Activated naive CD4-positive, alpha-beta T cell treated with anti-CD3 and anti-CD28 coated beads for 36 hours (primary cell): ENCODE results near the gene CHKB. TPM values are rescaled to one million over a fixed set of nuclear protein-coding genes. Genes with fewer than 3 reads are reported as not detected.

Source experiments
- CTCF ChIA-PET: fragments of 350-600 bp; sonication (Branson Sonifier 250); formaldehyde crosslinking; loops from one replicate; lab custom pipeline; 2021; ENCODE audit warnings: antibody characterized with exemption; lab: Charles Lee
- DNase-seq: peaks from one replicate; pipeline ENCODE4 v3.0.0-alpha.2; 2020
- H3K27ac Mint-ChIP-seq: one replicate; pipeline ENCODE4 v1.8.0; 2021; ENCODE audit warnings: mild to moderate bottlenecking, mixed read lengths
- H3K27me3 Mint-ChIP-seq: one replicate; pipeline ENCODE4 v1.8.0; 2021; ENCODE audit warnings: low read depth, mixed read lengths
- H3K36me3 Mint-ChIP-seq: one replicate; pipeline ENCODE4 v1.8.0; 2021; ENCODE audit warnings: low read depth, mixed read lengths
- H3K4me1 Mint-ChIP-seq: one replicate; pipeline ENCODE4 v1.8.0; 2021; ENCODE audit warnings: low read depth, mixed read lengths
- H3K4me3 Mint-ChIP-seq: one replicate; pipeline ENCODE4 v1.8.0; 2021; ENCODE audit warnings: mild to moderate bottlenecking, moderate library complexity, mixed read lengths
- H3K9me3 Mint-ChIP-seq: one replicate; pipeline ENCODE4 v1.8.0; 2021; ENCODE audit warnings: mixed read lengths
- intact Hi-C: fragments of 100-400 bp; cut with micrococcal nuclease; formaldehyde crosslinking; loops from one replicate; pipeline ENCODE4 v1.15.1; 2023
- total RNA-seq, 2 experiments: library from RNA; stranded (reverse); gene quantifications; one replicate each; pipeline ENCODE4 v1.2.3, GENCODE V29; 2021

The CHKB gene
- total RNA-seq, 2 experiments from 2014 or later = 71.0 to 81.4 TPM

DNA sequence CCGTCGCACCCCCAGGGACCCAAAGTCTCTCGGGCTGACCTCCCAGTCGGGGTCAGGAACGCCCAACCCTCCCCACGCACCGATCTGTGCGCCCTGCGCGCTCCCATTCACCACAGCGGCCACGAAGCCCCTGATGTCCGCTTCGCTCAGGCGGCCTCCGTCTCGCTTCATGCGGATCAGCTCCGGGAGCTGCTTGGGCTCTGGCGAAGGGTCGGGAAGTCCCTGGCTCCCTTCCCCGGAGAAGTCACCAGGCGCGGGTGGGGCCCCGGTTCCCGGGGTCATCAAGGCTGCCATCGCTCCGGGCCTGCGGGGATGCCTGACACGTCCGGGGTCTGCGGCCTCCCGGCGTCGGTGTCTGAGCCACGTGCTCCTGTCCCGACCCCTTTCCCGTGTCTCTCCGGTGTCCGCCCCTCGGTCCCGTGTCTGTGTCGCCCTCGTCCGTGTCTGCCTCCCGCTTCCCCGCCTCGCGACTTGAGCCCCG lies 53.2 kb downstream of the CHKB start:
- intact Hi-C loops = no loop called here
- peaks cover 33% of the 10 kb centered on the region for H3K36me3 Mint-ChIP-seq
- H3K9me3 Mint-ChIP-seq = no peaks in the 10 kb centered on the region
- H3K4me3 Mint-ChIP-seq = peak overlapping the region; percentile 84
- H3K27me3 Mint-ChIP-seq = no peaks in the 10 kb centered on the region
- no peak for DNase-seq
- CTCF ChIA-PET = interaction anchor here (0.9 to 2.9 kb wide), 6 partner anchors 10 to 162 kb away, joined by 3 to 13 read pairs (median 4); partner anchors contain the start of gene SYCE3
- H3K4me1 Mint-ChIP-seq = peaks cover 50% of the 10 kb centered on the region
- peak overlapping the region; percentile 93 for H3K27ac Mint-ChIP-seq

Other genes with a start within 250 kb of the CHKB start
- 10 to 100 TPM; 33.7 to 34.7 TPM for gene PPP6R2, start 239.5 kb downstream of the CHKB start, total RNA-seq
- gene SBF1, start 107.8 kb downstream of the CHKB start, total RNA-seq = 100 to 1,000 TPM; 100 TPM
- 1 to 10 TPM; 7.5 to 8.3 TPM for gene ADM2, start 101.3 kb downstream of the CHKB start, total RNA-seq
- gene MIOX, start 96.0 kb downstream of the CHKB start, total RNA-seq = under 1 TPM in 1 of 2 experiments, not detected in 1; 0.31 TPM
- gene LMF2, start 75.1 kb downstream of the CHKB start, total RNA-seq = 10 to 100 TPM; 41.4 to 42.0 TPM
- gene NCAPH2, start 74.6 kb downstream of the CHKB start, total RNA-seq = 100 to 1,000 TPM; 104 to 115 TPM
- 1 to 10 TPM; 1.1 to 2.1 TPM for gene SCO2, start 57.3 kb downstream of the CHKB start, total RNA-seq
- 10 to 100 TPM; 43.7 to 49.6 TPM for gene TYMP, start 52.8 kb downstream of the CHKB start, total RNA-seq
- 1 to 10 TPM; 7.4 to 7.6 TPM for gene KLHDC7B, start 37.0 kb downstream of the CHKB start, total RNA-seq
- gene SYCE3, start 19.9 kb downstream of the CHKB start, total RNA-seq = 1 to 10 TPM in 1 of 2 experiments, under 1 TPM in 1; 0.91 to 2.0 TPM
- gene CPT1B, start 4.4 kb downstream of the CHKB start, total RNA-seq = 10 to 100 TPM; 37.3 to 43.7 TPM
- gene MAPK8IP2, start 17.9 kb upstream of the CHKB start, total RNA-seq = under 1 TPM; 0.05 to 0.15 TPM
- gene ARSA, start 45.3 kb upstream of the CHKB start, total RNA-seq = 10 to 100 TPM; 17.8 to 19.2 TPM
- gene SHANK3, start 90.0 kb upstream of the CHKB start, total RNA-seq = under 1 TPM; 0.07 TPM
- not detected for gene ACR, start 155.4 kb upstream of the CHKB start, total RNA-seq
- gene RABL2B, start 200.8 kb upstream of the CHKB start, total RNA-seq = 10 to 100 TPM; 13.3 to 14.5 TPM